ENCODE measurements around the gene AHNAK2. TPM values are rescaled to one million over a fixed set of nuclear protein-coding genes. Genes with fewer than 3 reads are reported as not detected.

The AHNAK2 gene
- total RNA-seq, 1 donor from 2014 or later: 2.0 TPM

- Mint-ChIP-seq H3K4me3 (no peak overlapping the region), H3K4me1 (ENCODE audit: unreplicated experiment) (peaks cover 9% of the 10 kb centered on the region)
These were observed 6.5 kb downstream of the AHNAK2 start for GRCh38 chr14:104971447-104972240.

GRCh38 chr14:104970231-104971068 lies 7.7 kb downstream of the AHNAK2 start:
- no peak overlapping the region for H3K4me3 Mint-ChIP-seq
- no peaks in the 10 kb centered on the region for H3K36me3 Mint-ChIP-seq
- no peak for TF ChIP-seq CTCF (conservative IDR thresholded peaks at IDR 0.05)
- H3K27me3 Mint-ChIP-seq: peaks cover 3% of the 10 kb centered on the region
- no peak overlapping the region for H3K27ac Mint-ChIP-seq
- peaks cover 4% of the 10 kb centered on the region for H3K4me1 Mint-ChIP-seq (ENCODE audit: unreplicated experiment)
- no peaks in the 10 kb centered on the region for H3K9me3 Mint-ChIP-seq
- no peak for DNase-seq (ENCODE audit: extremely low spot score, unreplicated experiment)

More at GRCh38 chr14:104971447-104972240, 6.5 kb downstream of the AHNAK2 start:
- Mint-ChIP-seq H3K27me3 (peaks cover 10% of the 10 kb centered on the region), H3K36me3 (no peaks in the 10 kb centered on the region), H3K27ac (no peak overlapping the region), H3K9me3 (no peaks in the 10 kb centered on the region)
- no peak for DNase-seq (ENCODE audit: extremely low spot score, unreplicated experiment)
- no peak for TF ChIP-seq CTCF (conservative IDR thresholded peaks at IDR 0.05)

GRCh38 chr14:104969741-104970230 lies 8.4 kb downstream of the AHNAK2 start:
- Mint-ChIP-seq H3K36me3 (no peaks in the 10 kb centered on the region), H3K27ac (no peak overlapping the region), H3K4me3 (no peak overlapping the region), H3K4me1 (ENCODE audit: unreplicated experiment) (peaks cover 4% of the 10 kb centered on the region), H3K27me3 (peaks cover 3% of the 10 kb centered on the region), H3K9me3 (no peaks in the 10 kb centered on the region)
- DNase-seq (ENCODE audit: extremely low spot score, unreplicated experiment): no peak
- no peak for TF ChIP-seq CTCF (conservative IDR thresholded peaks at IDR 0.05)

DNA sequence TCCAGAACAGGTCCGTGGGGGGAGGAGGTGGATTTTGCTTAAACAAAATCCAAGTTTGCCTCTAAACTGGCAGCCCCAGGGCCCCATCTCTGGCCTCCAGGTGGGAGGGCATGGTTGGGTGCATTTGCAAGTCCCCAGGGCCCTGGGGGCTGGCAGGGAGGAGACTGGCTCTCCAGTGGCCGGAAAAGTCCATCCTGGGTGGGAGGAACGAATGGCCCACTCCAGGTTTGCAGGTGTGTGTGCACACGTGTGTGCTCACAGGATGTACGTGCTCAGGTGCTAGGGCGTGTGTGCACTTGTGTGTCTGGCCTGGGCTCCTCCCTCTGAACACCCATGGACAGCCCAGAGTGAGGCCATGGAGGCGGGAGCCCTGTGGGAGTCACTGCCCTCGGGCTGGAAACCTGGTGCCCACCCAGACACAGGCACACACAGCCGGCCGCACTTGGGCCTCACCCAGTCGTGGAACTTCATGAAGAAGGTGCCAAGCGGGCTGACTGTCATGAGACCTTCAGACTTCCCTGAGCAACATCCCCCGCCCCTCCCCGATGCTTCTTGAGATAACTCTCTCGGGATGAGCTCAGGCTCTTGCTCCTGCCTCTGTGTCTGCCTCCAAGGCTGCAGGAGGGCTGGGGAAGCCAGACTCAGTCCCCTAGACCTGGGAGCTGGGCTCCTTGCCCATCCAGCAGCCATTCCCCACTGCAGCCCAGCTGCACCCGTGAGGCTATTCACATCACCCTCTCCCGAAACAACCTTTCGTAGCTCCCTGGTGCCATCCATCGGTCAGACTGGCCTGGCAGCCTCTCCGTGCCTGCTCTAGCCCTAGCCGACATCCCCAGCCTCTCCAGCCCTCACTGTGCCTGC lies 9.4 kb downstream of the AHNAK2 start:
- Mint-ChIP-seq H3K27me3 (peaks cover 3% of the 10 kb centered on the region), H3K9me3 (no peaks in the 10 kb centered on the region), H3K27ac (no peak overlapping the region), H3K36me3 (no peaks in the 10 kb centered on the region), H3K4me1 (ENCODE audit: unreplicated experiment) (peaks cover 4% of the 10 kb centered on the region), H3K4me3 (peak overlapping the region; percentile 64)
- no peak for DNase-seq (ENCODE audit: extremely low spot score, unreplicated experiment)
- TF ChIP-seq CTCF (conservative IDR thresholded peaks at IDR 0.05): no peak

DNA sequence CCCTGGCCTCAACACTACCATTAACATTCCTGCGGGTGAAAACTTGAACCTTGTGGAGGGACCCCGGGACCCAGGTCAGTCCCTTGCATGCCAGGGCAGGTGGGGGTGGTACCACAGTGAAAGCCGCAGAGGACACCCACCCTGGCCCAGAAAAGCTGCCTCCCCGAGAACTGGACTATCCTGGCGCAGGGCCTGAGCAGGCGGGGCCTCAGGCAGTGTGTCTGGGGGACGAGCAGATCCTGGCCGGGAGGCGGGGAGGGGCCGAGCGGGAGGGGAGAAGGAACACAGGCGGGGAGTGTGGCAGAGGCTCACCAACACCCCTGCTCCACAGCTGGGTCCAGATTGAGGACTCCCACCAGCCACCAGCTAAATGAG lies 10.0 kb downstream of the AHNAK2 start:
- TF ChIP-seq CTCF (conservative IDR thresholded peaks at IDR 0.05): no peak
- Mint-ChIP-seq H3K27me3 (peaks cover 3% of the 10 kb centered on the region), H3K4me3 (no peak overlapping the region), H3K36me3 (no peaks in the 10 kb centered on the region), H3K27ac (no peak overlapping the region), H3K9me3 (no peaks in the 10 kb centered on the region), H3K4me1 (ENCODE audit: unreplicated experiment) (peaks cover 4% of the 10 kb centered on the region)
- no peak for DNase-seq (ENCODE audit: extremely low spot score, unreplicated experiment)
